OCI-LY1 (cell line): ENCODE measurements around the gene ADAM12.

Experiments used
- CTCF ChIP-seq: fragments of 200-600 bp; sonication (generic), shearing (Covaris generic); IDR thresholded peaks from 2 replicates; pipeline ENCODE4 v1.5.1; 2017; ENCODE audit warnings: mild to moderate bottlenecking, antibody characterized with exemption, low read length, moderate library complexity, mixed read lengths
- EZH2 ChIP-seq: fragments of 200-600 bp; sonication (generic), shearing (Covaris generic); IDR thresholded peaks from 2 replicates; pipeline ENCODE4 v1.8.0; 2017; ENCODE audit warnings: borderline replicate concordance, mixed run types, mild to moderate bottlenecking, antibody characterized with exemption, low read length, moderate library complexity, mixed read lengths

GRCh38 chr10:126119599-126119998 is 268.7 kb downstream of the ADAM12 start:
- TF ChIP-seq CTCF: no peak
- no peak for TF ChIP-seq EZH2
